ENCODE results near the gene TCF7L1.

DNA sequence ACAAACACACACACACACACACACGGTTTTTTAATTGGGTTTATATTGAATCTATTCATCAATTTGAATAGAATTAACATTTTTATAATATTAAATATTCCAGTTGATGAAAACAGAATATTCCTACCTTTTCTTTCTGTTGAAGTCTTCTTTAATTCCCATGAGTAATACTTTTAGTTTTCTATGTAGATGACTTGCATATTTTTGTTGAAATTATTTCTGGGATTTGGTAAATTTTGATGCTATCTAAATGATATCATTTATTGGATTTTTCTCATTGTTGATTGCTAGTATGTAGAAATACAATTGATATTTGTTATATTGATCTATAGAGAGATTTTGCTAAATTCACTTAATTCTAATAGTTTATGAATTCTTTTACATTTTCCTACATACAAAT is 12.8 kb upstream of the TCF7L1 start:
- TF ChIP-seq ARNTL (CRISPR knock-in tag; IDR thresholded peaks at IDR 0.05; ENCODE audit: borderline replicate concordance, low read depth) = no peak
- TF ChIP-seq GLIS3 (CRISPR knock-in tag; IDR thresholded peaks at IDR 0.05) = no peak
- no peak for TF ChIP-seq BACH2 (CRISPR knock-in tag; IDR thresholded peaks at IDR 0.05; ENCODE audit: borderline replicate concordance)
- TF ChIP-seq, protein P1, sequence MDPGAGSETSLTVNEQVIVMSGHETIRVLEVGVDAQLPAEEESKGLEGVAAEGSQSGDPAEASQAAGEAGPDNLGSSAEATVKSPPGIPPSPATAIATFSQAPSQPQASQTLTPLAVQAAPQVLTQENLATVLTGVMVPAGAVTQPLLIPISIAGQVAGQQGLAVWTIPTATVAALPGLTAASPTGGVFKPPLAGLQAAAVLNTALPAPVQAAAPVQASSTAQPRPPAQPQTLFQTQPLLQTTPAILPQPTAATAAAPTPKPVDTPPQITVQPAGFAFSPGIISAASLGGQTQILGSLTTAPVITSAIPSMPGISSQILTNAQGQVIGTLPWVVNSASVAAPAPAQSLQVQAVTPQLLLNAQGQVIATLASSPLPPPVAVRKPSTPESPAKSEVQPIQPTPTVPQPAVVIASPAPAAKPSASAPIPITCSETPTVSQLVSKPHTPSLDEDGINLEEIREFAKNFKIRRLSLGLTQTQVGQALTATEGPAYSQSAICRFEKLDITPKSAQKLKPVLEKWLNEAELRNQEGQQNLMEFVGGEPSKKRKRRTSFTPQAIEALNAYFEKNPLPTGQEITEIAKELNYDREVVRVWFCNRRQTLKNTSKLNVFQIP (CRISPR knock-in tag; IDR thresholded peaks at IDR 0.05; ENCODE audit: borderline replicate concordance, low read depth) = no peak
- no peak for TF ChIP-seq TOX (CRISPR knock-in tag; IDR thresholded peaks at IDR 0.05; ENCODE audit: borderline replicate concordance)
- no peak for TF ChIP-seq PATZ1 (CRISPR knock-in tag; IDR thresholded peaks at IDR 0.05; ENCODE audit: borderline replicate concordance)
- TF ChIP-seq, protein P2, sequence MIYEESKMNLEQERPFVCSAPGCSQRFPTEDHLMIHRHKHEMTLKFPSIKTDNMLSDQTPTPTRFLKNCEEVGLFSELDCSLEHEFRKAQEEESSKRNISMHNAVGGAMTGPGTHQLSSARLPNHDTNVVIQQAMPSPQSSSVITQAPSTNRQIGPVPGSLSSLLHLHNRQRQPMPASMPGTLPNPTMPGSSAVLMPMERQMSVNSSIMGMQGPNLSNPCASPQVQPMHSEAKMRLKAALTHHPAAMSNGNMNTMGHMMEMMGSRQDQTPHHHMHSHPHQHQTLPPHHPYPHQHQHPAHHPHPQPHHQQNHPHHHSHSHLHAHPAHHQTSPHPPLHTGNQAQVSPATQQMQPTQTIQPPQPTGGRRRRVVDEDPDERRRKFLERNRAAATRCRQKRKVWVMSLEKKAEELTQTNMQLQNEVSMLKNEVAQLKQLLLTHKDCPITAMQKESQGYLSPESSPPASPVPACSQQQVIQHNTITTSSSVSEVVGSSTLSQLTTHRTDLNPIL (CRISPR knock-in tag; IDR thresholded peaks at IDR 0.05; ENCODE audit: low read depth) = no peak
- no peak for TF ChIP-seq TSHZ2 (CRISPR knock-in tag; IDR thresholded peaks at IDR 0.05)
- no peak for TF ChIP-seq TCF4 (CRISPR knock-in tag; IDR thresholded peaks at IDR 0.05; ENCODE audit: borderline replicate concordance)
- no peak for TF ChIP-seq PPARA (CRISPR knock-in tag; IDR thresholded peaks at IDR 0.05; ENCODE audit: borderline replicate concordance)
- no peak for TF ChIP-seq ZFP30 (CRISPR knock-in tag; IDR thresholded peaks at IDR 0.05)
- no peak for TF ChIP-seq RARB (CRISPR knock-in tag; IDR thresholded peaks at IDR 0.05)
- no peak for TF ChIP-seq ZFP3 (CRISPR knock-in tag; IDR thresholded peaks at IDR 0.05)

Data from SK-N-SH treated with all-trans-retinoic acid at 6 μM for 48 hours (cell line).